ENCODE results near the gene ECI1. TPM values are rescaled to one million over a fixed set of nuclear protein-coding genes. Genes with fewer than 3 reads are reported as not detected.

The ECI1 gene
- total and polyA plus RNA-seq, 4 donors, result 35.0 to 87.1 (median 63.5) TPM

GRCh38 chr16:2223942-2224486 lies 27.4 kb downstream of the ECI1 start:
- DNase-seq (peak in 2 of 3 donors; percentile 34 to 36), ATAC-seq (ENCODE audit: insufficient read depth, low FRiP score) (peak; percentile 7)
- peak overlapping the region; percentile 86 to 87 for H3K27ac ChIP-seq (ENCODE audit: low read depth in 1 of 2, low read length in 1 of 2)
- H3K36me3 ChIP-seq (ENCODE audit: control insufficient read depth in 4 of 4, insufficient read depth in 4 of 4, low read length in 4 of 4), result peaks cover 0 to 11% (median 4%) of the 10 kb centered on the region in 4 donors
- H3K9me3 ChIP-seq (ENCODE audit: control insufficient read depth in 4 of 4, insufficient read depth in 3 of 4, low read length in 3 of 4), result no peaks in the 10 kb centered on the region
- no peak for TF ChIP-seq CTCF (IDR thresholded peaks at IDR 0.05; ENCODE audit: control extremely low read depth, extremely low read depth)
- H3K4me1 ChIP-seq (ENCODE audit: control insufficient read depth in 5 of 5, insufficient read depth in 5 of 5, low read length in 5 of 5), result peaks cover 0 to 10% (median 6%) of the 10 kb centered on the region in 5 donors
- peak overlapping the region; percentile 23 to 55 for H3K9ac ChIP-seq (ENCODE audit: insufficient read depth in 1 of 2, low read length in 2 of 2)
- 4 to 15% methylated on average over 12 to 22 of the region's 22 CpGs for WGBS, 2 donors
- no peaks in the 10 kb centered on the region for H3K27me3 ChIP-seq (ENCODE audit: control insufficient read depth in 3 of 3, insufficient read depth in 3 of 3, low read length in 2 of 3)
- H3K4me3 ChIP-seq, result peak overlapping the region; percentile 91

GRCh38 chr16:2223221-2223941 lies 28.0 kb downstream of the ECI1 start, which contains the start of gene E4F1:
Gene E4F1, plus strand, starts transcription at chr16:2223591. Its CDS starts 23 bp downstream, at chr16:2223614.
- no peak for TF ChIP-seq CTCF (IDR thresholded peaks at IDR 0.05; ENCODE audit: control extremely low read depth, extremely low read depth)
- H3K9ac ChIP-seq (ENCODE audit: insufficient read depth in 1 of 2, low read length in 2 of 2), result peak within 1 kb of the TSS; percentile 23 to 55
- no peaks in the 10 kb centered on the region for H3K9me3 ChIP-seq (ENCODE audit: control insufficient read depth in 4 of 4, insufficient read depth in 3 of 4, low read length in 3 of 4)
- H3K4me3 ChIP-seq, result peak within 1 kb of the TSS; percentile 91
- 0% methylated on average over 54 to 82 of the region's 82 CpGs for WGBS, 2 donors
- H3K36me3 ChIP-seq (ENCODE audit: control insufficient read depth in 4 of 4, insufficient read depth in 4 of 4, low read length in 4 of 4), result peaks cover 0 to 5% (median 2%) of the 10 kb centered on the region in 4 donors
- no peaks in the 10 kb centered on the region for H3K27me3 ChIP-seq (ENCODE audit: control insufficient read depth in 3 of 3, insufficient read depth in 3 of 3, low read length in 2 of 3)
- peak within 1 kb of the TSS; percentile 86 to 87 for H3K27ac ChIP-seq (ENCODE audit: low read depth in 1 of 2, low read length in 1 of 2)
- peak; percentile 100 for ATAC-seq (ENCODE audit: insufficient read depth, low FRiP score)
- H3K4me1 ChIP-seq (ENCODE audit: control insufficient read depth in 5 of 5, insufficient read depth in 5 of 5, low read length in 5 of 5), result peaks cover 0 to 10% (median 6%) of the 10 kb centered on the region in 5 donors
- DNase-seq, result peak; percentile 99 to 100 (median 99)

- H3K4me3 ChIP-seq, result no peak overlapping the region
- ATAC-seq (ENCODE audit: insufficient read depth, low FRiP score) (no peak), DNase-seq (no peak)
- peaks cover 0 to 2% (median 0%) of the 10 kb centered on the region in 4 donors for H3K36me3 ChIP-seq (ENCODE audit: control insufficient read depth in 4 of 4, insufficient read depth in 4 of 4, low read length in 4 of 4)
- H3K27ac ChIP-seq (ENCODE audit: low read depth in 1 of 2, low read length in 1 of 2), result peak overlapping the region in 1 of 2 donors; percentile 89
- no peak for TF ChIP-seq CTCF (IDR thresholded peaks at IDR 0.05; ENCODE audit: control extremely low read depth, extremely low read depth)
- no peaks in the 10 kb centered on the region for H3K27me3 ChIP-seq (ENCODE audit: control insufficient read depth in 3 of 3, insufficient read depth in 3 of 3, low read length in 2 of 3)
- no peaks in the 10 kb centered on the region for H3K9me3 ChIP-seq (ENCODE audit: control insufficient read depth in 4 of 4, insufficient read depth in 3 of 4, low read length in 3 of 4)
- peaks cover 0 to 20% (median 9%) of the 10 kb centered on the region in 5 donors for H3K4me1 ChIP-seq (ENCODE audit: control insufficient read depth in 5 of 5, insufficient read depth in 5 of 5, low read length in 5 of 5)
- 97 to 99% methylated on average over 4 of the region's 4 CpGs for WGBS, 2 donors
- H3K9ac ChIP-seq (ENCODE audit: insufficient read depth in 1 of 2, low read length in 2 of 2), result no peak overlapping the region
Observed at GRCh38 chr16:2216330-2216729, 35.1 kb downstream of the ECI1 start.
